NCI-H1694 (cell line): ENCODE results near the gene VANGL1.

Experiments used
- DNase-seq: peaks from one replicate; lab custom pipeline; 2025; lab: John Stamatoyannopoulos, UW

Gene VANGL1

GRCh38 chr1:115668579-115668978 lies 26.8 kb downstream of the VANGL1 start:
- DNase-seq = no peak

DNA sequence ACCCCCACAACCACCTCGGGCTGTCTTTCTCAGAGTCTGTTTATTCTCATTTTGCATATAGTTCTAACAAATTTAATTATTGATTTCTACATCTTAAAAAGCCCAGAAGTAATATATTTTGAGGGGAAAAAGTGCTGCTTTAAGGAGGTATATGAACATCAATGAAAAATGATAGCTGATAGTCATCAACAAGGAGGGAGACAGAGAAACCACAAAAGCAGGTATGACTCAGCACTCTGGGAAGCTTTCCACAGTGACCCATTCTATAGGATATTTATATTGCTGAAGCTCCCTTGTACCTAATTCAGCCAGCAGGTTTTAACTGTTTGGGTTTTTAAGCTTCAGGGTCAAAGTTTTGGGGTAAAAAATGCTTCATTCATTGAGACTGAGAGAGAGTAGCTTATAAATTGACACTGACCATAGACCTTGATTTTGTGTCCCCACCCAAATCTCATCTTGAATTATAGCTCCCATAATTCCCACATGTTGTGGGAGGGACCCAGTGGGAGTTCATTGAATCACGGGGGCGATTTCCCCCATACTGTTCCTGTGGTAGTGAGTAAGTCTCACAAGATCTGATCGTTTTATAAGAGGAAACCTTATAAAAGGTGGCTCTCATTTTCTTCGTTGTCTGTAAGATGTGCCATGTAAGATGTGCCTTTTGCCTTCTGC lies 27.4 kb downstream of the VANGL1 start:
- DNase-seq = no peak

- no peak for DNase-seq
Observed at GRCh38 chr1:115669886-115670285, 28.1 kb downstream of the VANGL1 start.

GRCh38 chr1:115670476-115671175 lies 28.9 kb downstream of the VANGL1 start:
- DNase-seq = no peak

DNA sequence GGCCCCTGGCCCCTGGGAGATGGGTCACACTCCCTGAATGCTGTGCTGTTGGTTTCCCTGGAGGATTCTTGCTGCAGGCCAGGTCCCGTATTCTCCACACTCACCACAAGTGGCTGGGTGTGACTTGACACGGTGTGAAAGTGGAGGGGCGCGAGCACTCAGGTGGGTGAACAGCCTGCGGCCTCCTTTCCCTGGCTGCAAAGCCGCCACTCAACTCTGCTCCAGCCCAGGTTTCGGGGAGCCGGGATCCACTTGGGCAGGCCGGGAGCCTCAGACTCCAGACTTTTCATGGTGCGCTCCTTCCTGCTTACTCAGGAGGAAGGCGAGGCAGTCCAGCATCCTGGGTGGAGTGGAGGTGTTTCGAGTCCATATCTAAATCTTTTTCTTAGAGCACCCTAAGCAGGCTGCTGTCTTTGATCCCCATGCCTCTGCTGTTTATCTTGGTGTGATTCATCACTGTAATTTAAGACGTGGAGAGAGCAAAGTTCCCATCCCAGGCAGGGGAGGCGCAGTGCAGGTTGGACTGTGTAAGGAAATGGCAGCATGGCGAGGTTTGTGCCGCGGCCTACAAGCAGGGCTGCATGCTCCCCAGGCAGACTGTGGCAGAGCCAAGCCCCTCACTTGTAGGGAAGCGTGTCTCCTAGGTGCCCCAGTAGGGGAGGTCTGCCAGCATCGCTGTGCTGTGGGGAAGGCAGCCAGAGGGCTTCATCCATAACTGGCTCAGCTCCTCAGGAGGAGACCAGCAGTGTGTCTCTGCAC lies 29.6 kb downstream of the VANGL1 start:
- no peak for DNase-seq

- no peak for DNase-seq
Observed at GRCh38 chr1:115672224-115673009, 30.6 kb downstream of the VANGL1 start.

- DNase-seq = no peak
Observed at GRCh38 chr1:115676498-115677181, 34.9 kb downstream of the VANGL1 start.

- DNase-seq = no peak
Observed at GRCh38 chr1:115677182-115677555, 35.4 kb downstream of the VANGL1 start.

DNA sequence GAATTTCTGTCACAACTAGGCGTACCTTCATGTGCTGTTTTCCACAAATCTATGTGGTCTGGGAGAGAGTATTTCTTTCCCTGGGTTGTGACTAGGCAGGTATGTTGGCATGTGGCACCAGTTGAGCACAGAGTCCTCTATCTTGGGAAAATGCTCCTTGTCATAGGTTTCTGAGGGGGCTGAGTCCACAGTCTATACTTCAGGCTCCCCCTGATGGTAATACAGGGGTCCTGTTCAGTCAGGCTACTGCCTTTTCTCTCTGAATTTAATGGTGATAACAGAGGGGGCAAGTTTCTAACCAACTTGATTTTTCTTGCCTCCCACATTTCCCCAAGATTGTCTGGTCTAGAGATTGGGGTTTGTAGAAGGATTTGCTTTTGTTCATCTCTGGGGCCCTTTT lies 35.8 kb downstream of the VANGL1 start:
- no peak for DNase-seq

DNA sequence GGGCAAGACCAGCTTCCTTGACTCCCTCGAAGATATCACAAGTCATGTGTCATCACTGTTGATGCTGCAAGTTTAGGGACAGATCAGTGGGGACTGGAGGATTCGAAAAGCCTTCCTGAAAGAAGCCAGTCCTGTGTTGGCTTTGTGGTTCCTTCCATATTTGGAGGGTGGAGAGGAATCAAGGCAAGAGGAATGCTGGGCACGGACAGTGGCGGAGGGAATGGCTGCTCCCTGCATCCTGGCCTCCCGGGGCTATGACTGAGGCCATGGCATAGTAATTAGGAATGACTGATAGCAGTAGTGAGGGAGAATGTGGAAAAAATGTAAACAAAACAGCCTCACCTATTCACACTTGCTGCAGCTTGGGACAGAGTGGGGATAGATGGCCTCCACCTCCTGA lies 36.4 kb downstream of the VANGL1 start:
- no peak for DNase-seq

DNA sequence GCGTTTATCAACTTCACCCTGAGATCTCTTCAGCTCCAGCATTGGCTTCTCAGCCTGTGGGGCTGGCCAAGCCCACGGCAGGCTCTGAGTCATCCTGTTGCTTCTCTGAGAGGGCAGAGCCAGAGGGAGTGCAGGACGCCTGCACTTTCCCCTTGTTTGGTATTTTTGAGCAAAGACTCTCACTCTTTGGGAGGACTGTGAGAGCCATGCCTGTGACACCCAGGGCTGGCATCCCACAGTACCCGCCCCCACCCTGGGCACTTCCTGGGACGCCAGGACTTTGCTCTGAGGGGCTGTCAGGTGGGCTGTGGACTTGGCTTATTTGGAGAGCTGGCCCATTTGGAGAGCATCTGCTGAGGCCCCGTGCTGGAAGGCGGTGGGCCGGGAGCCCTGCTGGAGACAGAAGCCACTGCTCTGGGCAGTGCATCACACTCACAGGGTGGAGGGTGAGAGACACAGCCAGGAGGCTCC lies 37.4 kb downstream of the VANGL1 start:
- no peak for DNase-seq

GRCh38 chr1:115680730-115681111 lies 39.0 kb downstream of the VANGL1 start:
- DNase-seq = no peak

GRCh38 chr1:115682792-115683191 lies 41.0 kb downstream of the VANGL1 start:
- DNase-seq = no peak

GRCh38 chr1:115685029-115685705 lies 43.4 kb downstream of the VANGL1 start:
- no peak for DNase-seq

GRCh38 chr1:115687744-115688143 lies 46.0 kb downstream of the VANGL1 start:
- no peak for DNase-seq

DNA sequence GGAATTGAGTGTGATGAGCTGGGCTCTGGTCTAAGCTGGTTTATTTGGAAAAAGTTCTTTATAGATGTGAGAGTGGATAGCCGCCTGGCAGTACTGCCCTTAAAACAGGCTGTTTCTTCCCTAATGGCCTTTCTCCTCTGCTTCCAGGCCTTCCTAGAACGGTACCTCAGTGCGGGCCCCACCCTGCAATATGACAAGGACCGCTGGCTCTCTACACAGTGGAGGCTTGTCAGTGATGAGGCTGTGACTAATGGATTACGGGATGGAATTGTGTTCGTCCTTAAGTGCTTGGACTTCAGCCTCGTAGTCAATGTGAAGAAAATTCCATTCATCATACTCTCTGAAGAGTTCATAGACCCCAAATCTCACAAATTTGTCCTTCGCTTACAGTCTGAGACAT lies 49.2 kb downstream of the VANGL1 start:
- DNase-seq = no peak

GRCh38 chr1:115692224-115692623 lies 50.5 kb downstream of the VANGL1 start:
- no peak for DNase-seq

DNA sequence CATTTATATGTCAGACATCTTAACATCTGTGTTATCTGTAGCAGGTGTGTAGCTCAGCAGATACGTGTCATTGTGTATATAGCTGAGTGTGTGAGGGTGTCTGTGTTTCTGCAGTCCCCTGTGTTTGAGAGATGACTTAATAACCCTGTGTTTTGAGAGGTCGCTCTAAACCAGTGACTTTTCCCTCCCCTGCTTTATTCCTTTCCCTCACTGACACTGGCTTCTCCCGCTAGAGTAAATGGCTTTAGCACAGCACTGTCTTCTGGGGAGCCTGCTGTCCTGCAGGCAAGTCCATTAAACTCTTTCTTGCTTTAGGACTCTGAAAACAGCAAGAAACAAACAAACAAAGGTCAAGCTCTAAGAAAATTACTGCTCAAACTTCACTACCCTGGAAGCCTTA lies 53.0 kb downstream of the VANGL1 start:
- DNase-seq = no peak

DNA sequence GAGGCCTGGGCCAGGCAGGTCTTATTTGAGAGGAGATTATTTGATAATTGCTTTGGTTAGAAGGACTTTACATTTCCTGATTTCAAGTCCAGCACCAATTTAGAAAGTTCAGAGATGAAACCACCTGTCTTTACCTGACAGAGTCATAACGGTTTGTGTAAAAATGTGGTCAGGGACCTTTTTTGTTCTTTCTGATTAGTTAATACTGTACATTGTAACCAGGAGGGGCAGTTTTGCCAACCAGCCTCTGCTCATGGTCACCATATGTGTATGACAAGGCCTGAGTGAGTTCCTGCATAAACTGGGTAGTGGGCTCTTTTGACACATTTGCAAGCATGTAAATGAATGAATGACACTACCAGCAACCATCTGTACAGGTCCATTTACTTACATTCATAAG lies 55.8 kb downstream of the VANGL1 start:
- no peak for DNase-seq

GRCh38 chr1:115701090-115701489 lies 59.3 kb downstream of the VANGL1 start:
- DNase-seq = no peak

GRCh38 chr1:115702959-115703358 lies 61.2 kb downstream of the VANGL1 start:
- DNase-seq = no peak
